Activated CD4-positive, alpha-beta T cell treated with anti-CD3 and anti-CD28 coated beads, Interleukin-2, Interleukin-4, amounts not matched to agents 100 ng/mL and 50 ng/mL, durations not matched to agents 16 hours and 8 hours (primary cell): Measurements from ENCODE around the gene SUSD4.
A peak's percentile ranks its signal among the peaks of the same experiment; 100 is the strongest.

ENCODE experiments used
- DNase-seq: peaks from one replicate; pipeline ENCODE4 v3.0.0-alpha.2; 2020; ENCODE audit warnings: low spot score

The SUSD4 gene

GRCh38 chr1:223250632-223251015 lies 113.4 kb downstream of the SUSD4 start:
- no peak for DNase-seq

DNA sequence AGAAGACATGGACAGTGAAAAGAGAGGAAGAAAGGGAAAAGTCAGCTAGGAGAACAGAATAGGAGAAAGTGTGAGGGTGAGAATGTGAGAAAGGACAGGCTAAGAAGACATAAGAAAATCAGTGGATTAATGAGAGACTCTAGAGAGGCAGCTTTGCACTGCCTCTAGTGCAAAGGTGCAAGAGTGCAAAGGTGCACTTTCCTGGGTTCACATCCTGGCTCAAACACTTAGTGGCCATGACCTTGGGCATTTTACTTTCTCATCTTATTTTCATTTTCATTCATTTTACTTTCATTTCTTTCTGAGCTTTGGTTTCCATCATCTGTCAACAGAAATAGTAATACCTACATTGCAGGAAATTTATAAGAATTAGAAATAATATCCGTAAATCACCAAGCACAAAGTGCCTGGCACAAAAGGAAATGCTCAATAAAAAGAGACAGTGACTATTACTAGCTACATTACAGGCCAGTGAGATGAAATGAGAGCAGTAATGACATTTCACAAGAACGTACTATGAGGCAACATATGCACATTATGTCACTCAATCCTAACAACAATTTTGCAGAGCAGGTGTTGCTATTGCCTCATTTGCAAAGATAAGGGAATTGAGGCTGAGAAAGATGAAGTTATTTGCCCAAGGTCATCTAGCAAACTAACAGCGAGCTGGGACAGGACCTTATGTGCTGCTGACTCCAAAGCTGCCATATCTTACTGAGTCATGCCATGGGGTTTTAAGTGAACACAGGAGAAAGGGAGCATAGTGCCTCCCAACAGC lies 113.9 kb downstream of the SUSD4 start:
- no peak for DNase-seq

- peak; percentile 6 for DNase-seq
These were observed 115.2 kb downstream of the SUSD4 start for GRCh38 chr1:223248770-223249140.

DNA sequence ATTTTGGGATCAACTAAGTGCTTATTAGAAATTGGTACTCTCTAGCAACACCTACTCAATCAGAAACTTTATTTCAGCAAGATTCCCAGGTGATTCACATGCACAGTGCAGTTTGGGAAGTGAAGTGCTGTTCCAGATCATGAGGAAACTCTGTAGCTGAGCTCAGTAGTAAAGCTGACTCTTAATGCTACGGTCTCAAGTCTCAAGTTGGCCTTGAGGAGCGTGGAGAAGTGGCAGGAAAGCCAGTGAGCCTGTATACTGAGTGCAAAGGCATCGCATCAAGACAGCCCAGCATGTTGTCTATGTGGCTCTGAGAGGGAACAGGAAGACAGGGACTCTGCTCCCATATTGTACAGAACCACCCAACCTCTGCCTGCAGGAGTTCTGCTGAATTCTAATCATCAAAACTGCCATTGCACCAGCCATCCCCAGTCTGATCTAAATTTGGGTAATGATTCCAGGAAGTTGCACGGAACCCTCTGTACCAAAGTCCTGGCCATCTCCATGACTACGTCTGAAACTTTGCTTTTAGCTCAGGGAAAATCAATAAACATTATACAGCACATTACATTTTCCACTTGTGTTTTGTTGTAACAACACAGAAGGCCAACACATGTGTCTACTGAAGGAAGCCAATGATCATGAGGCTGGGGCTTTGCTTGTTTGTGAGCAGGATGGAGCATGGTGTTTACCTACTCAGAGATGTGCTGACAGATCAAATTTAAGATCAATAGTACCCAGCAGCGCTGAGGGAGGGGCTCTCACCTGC lies 115.8 kb downstream of the SUSD4 start:
- no peak for DNase-seq

GRCh38 chr1:223246476-223247112 lies 117.4 kb downstream of the SUSD4 start:
- DNase-seq: no peak

DNA sequence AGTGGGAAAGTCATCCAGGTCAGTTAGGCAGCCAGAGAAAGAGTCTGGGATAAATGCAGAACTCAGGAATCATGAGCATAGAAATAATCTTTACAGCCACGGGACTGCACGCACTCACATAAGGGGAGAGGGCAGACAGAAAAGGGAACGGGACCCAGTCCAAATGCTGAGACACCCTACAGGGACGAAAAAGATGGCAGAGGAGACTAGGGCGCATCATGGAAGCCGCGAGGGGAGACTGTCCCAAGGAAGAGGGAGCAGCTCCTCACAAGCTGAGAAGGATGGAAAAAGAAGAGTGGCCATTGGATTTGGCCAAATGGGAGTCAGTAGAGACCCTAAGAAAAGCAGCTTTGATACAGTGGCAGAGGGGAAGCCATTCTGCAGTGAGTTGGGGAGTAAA lies 118.0 kb downstream of the SUSD4 start:
- no peak for DNase-seq

DNA sequence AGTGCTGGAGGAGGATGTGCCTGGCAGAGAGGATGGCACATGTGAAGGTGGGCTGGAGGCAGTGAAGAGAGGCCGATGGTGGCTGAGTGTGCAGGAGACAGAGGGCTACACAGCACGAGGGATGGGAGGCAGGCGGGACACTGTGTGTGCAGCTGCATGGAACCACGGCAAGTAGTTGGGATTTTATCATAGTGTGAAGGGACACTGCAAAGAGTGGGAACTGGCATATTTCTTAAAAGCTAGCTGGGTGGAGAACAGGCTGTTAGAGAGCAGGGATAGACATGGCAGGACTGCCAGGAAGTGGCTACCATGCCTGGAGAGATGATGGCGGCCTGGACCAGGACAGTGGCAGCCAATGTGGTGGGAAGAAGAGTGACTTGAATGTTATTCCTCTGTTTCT lies 118.6 kb downstream of the SUSD4 start:
- no peak for DNase-seq

- DNase-seq: peak; percentile 73
These were observed 119.4 kb downstream of the SUSD4 start for GRCh38 chr1:223244366-223245103.

DNA sequence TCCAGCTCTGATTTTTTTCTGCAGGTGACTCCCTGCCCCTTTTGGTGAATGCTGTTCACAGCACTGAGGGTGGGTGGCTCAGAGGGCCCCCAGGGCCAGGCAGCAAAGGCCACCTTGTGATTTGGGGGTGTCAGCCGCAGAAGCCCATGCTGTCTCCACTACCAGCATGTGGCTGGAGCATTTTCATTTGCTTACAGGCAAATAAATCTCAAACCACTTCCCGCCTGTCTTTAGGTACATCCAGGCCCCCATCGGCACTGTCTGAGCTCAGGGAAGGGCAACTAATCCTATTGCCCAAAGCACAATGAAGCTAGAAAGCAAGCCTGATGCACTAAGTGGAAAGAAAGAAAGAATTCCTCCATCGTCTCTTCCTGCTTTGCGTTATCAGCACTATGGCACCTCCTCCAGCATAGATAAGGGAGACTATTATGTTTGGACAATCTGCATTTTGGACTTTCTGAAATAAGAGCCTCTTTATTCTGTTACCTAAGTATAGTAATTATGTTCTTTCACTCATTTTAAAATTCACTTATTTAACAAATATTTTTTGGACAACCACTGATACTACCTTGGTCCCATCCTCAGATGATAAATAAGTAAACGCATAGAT lies 120.4 kb downstream of the SUSD4 start:
- no peak for DNase-seq

- DNase-seq: no peak
These were observed 121.0 kb downstream of the SUSD4 start for GRCh38 chr1:223242971-223243370.

GRCh38 chr1:223242382-223242955 lies 121.5 kb downstream of the SUSD4 start:
- no peak for DNase-seq

GRCh38 chr1:223240122-223240521 lies 123.9 kb downstream of the SUSD4 start:
- no peak for DNase-seq

DNA sequence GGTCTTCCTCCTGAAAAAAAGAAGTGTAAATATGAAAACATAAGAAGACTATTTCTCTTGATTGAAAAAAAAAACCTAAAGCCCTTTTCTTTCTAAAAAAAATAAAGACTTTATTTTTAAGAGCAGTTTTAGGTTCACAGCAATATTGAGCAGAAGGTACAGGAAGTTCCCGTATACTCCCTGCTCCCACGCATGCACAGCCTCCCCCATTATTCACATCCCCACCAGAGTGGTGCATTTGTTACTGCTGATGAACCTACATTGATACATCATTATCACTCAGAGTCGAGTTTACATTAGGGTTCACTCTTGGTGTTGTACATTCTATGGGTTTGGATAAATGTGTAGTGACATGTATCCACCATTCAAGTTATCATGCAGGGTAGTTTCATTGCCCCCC lies 128.9 kb downstream of the SUSD4 start:
- DNase-seq: no peak

DNA sequence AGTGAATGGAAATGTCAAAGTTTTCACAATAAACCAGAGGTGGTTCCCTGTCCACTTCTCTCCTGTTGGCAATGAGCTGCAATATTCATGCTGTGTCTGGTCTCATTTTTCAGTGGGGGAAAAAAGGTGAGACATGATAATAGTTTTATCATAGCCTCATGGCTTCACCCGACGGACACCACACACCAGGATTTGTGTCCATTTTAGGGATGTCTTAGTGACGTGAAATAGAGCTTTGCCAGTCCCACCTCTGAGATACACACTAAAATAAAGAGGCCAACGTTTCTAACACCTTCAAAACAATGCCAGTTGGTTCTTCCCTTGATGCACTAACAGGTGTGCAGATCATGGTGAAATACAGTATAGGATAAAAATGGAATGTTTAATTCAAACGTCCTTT lies 129.4 kb downstream of the SUSD4 start:
- DNase-seq: no peak

DNA sequence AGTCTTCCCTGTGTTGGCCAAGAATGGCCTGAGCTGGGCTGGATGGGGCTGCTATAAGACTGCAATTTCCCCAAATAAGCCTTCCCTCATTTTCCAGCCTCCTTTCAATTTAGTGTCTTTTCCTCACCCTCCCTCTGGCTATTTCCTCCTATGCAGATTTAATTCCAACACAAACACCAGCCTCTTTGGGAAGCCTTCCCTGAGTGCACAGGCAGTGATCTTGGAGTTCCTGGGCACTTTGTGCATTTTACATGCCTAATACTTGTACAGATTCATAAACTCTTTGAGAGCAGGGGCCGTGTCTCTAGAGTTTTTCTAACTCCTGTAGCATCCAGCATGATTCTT lies 129.8 kb downstream of the SUSD4 start:
- no peak for DNase-seq

DNA sequence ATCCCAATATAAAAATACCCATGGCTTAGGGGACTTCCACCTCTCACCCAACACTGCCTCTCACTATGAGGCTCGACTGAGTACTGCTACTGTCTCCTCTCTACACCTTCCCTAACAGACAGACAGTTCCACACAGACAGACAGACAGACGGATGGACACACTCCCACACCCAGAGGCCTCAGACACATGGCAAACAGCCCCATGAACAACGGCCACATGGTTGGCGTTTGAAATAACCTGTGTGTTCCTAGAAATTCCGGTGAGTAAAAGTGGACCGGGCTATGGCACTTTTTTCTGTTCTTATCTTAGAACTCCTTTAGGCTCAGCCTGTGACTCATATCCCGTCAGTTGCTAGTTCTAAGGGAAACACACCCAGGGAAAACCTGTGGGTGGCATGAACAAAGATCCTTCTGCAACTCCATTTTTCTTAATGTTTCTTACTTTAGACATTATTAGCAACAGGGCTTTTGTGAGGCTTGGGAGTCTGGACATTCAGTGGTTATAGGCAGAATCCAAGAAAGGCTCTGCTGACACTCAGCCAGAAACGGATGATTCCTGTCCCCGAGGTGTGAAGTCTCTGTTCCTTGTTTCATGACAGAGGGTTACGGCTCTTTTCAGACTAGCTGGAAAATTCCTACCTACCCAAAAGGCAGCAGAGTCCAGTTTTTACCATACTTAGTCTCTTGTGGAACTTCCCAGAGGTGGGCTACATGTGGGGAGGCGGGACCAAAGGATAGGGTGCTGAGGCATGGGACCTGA lies 130.4 kb downstream of the SUSD4 start:
- DNase-seq: peak; percentile 11

DNA sequence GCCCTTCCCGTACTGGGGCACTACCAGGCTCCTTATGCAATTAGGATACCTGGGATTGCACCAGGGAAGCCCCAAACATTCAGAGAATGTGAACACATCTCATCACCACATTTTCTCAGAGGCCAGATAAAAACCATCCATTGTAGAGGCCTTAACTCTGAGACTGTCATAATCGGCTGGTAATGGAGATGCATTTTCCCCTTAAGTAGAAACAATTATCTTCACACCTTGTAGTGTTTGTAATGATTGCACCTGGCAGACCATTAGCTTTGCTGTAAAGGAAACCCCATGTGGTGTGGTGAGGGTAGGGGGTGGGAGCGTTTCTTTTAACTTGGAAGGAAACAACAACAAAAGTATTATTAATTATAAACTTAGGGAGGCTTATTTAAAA lies 131.0 kb downstream of the SUSD4 start:
- DNase-seq: no peak

DNA sequence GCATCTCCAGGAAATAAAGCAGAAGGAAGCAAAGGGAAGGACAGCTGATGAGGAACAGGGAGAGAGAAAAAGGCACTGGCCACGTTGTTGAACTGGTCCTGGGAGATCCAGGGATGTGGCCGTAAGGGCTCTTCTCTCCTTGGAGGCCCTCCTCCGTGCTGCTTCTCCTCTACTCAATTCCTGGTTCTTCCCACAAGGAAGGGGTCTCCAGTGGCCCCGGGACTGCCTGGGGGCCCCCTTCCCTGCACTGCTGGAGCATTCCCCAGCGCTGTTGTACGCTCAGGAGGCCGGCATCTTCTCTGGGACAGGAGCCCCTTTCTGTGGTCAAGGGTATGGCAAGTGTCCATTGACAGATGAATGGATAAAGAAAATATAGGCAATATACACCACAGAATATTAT lies 132.4 kb downstream of the SUSD4 start:
- DNase-seq: no peak

- no peak for DNase-seq
These were observed 132.9 kb downstream of the SUSD4 start for GRCh38 chr1:223231011-223231572.

GRCh38 chr1:223230161-223230881 lies 133.7 kb downstream of the SUSD4 start:
- peak; percentile 48 for DNase-seq
